Measurements from ENCODE around the gene KCNAB2.

The KCNAB2 gene

DNA sequence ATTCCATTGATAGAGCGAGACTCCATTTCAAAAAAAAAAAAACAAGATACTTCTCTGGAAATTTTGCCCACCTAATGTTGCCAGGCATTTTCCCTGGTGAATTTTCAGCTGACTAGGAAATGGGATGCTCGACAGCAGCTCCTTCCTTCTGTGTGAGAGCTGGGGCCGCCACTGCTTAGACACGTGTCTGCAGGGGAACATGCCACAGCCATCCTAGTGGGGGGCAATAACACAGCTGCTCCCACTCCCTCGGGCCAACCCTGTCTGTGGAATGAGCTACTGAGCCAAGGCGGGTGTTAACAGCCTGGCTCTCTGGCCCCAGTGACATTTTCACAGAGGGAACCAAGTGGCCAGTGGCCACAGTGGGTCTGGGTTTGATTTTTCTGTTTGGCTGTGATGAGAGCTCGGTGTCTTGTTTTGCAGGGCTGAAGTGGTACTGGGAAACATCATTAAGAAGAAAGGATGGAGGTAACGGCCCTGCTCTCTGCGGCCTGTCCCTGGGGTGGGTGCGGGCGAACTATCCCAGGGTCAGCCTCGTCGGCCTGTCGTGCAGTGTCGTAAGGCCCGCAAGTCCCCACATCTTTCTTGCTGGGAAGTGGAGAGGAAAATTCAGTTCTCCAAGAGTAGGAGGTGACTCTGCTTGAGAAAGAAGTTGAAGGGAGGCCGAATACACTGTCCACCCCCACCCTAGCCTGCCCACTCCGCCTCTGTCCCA, 39.2 kb downstream of the KCNAB2 start:
- DNase-seq = no peak

DNA sequence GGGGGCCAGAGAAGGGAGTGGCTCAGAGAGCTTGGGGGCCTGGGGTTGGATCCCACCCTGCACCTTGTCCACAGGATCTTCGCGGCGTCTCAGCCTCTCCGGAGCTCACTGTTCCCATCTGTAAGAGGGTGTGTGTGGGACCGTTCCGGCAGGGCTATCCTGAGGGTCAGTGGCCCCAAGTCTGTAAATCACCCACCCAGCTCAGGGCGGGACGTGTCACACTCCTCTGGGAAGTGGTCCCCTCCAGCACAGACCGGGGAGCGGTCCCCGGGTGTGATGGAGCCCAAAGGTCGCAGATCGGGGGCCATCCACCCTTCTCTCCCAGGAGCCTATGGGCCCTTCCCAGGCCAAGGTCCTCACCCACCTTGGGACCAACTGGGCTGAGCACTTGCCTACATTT, 40.0 kb downstream of the KCNAB2 start:
- no peak for DNase-seq

DNA sequence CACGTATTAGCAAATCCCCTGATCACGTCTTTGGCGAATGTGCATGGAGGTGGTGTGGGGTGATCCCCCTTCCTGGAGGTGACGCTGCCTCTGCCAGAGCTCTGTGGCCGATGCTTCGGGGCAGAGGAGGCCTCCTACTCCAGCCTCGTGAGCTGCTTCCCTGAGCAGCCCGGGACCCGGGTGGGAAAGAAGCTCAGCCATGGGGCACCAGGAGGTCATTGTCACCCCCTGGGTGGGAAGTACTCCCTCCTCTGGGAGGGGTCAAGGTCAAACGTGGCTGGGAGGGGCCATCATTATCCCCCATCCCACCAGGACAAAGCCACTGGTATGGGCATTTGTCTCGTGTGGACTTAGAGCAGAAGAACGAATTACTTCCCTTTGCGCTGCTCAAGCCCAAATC, 40.7 kb downstream of the KCNAB2 start:
- no peak for DNase-seq

DNA sequence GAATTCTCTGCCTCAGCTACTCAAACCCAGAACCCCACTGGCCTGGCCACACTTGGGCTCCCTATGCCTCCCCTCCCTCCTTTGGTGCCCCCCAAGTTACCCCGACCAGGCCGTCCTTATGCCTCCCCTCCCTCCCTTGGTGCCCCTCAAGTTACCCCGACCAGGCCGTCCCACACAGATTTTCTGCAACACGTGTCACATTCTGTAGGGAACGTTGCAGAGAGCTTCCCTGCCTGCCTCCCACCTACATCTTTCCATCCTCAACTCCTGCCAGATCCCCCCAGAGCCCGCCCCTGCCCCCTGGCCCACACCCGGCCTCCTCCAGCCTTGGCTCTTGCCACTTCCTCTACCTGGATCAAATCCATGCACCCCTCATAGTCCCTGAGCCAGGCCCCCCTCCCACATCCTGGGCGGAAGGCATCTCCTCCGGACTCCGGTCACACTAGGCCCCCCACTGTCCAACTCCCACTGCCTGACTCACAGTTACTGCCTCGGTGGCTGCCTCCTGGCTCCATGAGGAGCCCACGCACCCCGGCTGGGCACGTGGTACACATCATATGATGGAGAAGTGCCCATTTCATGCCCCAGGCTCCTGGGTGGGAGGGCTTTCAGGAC, 41.2 kb downstream of the KCNAB2 start:
- no peak for DNase-seq

DNA sequence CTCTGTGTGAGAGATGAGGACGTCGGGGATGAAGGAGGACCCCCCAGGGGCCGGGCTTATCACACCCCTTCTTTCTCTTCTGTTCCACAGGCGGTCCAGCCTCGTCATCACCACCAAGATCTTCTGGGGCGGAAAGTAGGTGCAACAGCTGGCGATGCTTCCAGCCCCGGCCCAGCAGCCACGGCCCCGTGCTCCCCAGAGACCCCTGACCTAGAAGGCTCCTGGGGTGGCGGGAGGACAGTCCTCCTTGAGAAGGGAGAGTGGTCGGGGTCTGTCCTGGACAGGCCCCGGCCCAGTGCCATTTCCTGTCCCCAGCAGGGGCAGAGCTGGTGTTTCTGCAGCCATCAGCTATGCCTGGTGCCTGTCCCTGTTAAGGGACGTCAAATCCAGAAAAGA, 41.7 kb downstream of the KCNAB2 start:
- no peak for DNase-seq

DNA sequence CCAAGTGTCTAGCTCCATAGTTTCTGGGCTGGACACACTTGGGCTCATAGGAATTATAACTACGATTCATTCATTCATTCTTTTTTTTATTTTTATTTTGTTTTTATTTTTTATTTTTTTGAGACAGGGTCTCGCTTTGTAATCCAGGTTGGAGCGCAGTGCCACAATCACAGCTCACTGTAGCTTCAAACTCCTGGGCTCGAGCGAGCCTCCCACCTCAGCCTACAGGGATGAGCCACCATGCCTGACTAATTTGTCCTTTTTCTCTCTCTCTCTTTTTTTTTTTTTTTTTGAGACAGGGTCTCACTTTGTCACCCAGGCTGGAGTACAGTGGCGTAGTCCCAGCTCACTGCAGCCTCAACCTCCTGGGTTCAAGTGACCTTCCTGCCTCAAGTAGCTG, 42.3 kb downstream of the KCNAB2 start:
- no peak for DNase-seq

DNA sequence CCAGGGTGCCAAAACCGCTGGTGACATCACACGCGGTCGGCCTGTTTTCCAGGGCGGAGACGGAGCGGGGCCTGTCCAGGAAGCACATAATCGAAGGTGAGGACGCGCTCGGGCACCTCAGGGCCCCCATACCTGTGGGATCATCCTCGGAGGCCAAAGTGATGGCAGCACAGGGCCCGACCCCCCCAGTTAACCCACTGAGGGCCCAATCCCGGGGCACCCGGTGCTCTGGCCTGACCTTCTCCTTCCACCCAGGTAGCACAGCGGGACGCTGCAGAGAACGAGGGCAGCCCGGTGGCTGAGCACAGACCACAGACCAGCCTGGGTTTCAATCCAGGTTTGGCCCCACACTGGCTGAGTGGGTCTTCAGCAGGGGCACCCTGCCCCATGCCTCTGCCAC, 43.3 kb downstream of the KCNAB2 start:
- DNase-seq = no peak

DNA sequence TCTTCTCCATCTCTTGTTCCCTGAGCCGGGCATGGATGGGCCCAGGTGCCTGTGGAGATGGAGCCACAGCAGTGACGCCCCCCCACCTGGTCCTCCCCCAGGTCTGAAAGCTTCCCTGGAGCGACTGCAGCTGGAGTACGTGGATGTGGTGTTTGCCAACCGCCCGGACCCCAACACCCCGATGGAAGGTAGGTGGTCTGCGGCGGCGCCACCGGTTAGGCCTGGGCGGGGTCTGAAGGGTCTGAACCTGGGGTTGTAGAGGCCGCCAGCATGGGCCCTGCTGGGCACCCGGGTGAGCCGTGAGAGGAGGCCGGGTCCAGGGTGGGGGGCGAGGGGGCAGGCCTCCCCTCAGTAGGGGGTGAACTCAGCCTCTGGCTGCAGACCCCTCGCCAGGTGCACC, 44.6 kb downstream of the KCNAB2 start:
- DNase-seq = no peak

DNA sequence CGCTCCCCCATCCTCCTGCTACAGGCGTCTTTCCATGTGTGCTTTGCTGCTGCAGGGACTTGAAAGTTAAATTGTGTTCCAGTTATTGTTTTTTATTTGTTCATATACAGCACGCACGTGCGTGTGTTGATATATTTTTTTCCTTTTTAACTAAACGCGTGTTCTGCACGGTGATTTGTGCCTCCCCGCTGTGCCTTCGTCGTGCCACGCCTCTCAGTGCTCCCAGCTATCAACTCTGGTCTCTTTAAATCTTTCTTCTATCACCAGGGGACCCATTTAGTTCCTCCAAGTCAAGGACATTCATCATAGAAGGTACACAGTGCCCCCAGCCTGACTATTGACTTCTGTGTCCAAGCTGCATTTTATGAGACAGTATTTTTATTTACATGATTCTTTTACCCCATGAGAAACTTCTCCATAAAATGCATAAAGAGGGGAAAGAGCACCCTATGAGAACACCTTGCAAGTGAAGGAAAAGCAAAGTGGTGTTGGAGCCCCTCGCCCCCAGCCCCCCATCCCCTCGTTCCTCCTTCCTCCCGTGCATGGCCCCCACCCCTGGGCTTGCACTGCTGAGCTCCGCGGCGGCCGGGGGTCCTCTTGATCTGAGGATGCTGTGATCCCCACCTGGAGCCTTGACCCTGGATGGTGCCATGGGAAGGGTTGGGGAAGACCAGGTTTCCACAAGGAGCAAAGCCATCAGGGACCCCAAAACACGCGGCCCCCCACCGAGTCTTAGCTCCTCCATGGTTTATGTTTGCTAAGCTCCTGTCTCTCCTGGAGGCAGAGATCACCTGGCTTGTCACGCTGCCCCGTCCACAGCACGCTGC, 45.5 kb downstream of the KCNAB2 start:
- no peak for DNase-seq

DNA sequence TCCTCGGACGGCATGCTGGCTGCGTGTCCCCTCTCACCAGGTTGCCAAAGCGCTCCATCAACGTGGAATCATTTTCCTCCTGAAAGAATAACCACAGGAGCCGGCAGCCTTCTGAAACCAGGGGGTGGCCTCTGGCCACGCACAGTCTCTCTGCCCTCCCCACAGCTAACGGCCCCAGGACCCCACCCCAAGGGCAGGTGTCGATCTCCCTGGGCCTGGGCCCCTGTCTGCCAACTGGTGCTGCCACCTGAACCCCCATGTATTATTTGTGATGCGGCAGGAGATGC, 46.1 kb downstream of the KCNAB2 start:
- no peak for DNase-seq

DNA sequence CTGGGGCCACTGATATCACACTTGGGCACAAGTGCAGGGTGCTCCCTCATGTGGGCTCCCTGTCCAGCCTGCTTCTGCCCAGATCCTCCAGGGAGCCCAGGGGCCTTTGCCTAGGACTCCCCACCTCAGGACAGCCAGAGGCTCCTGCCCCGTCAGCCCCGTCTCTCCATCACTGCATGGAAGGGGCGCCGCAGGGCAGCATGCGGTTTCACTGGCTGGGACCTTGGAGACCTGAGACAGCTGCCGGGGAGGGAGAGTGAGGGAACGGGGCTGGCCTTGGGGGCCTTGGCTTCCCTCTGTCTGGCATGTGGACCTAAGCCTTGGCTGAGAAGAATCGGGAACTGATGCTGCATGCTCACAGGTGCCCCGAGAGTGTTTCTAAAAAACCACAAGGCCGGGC, 46.5 kb downstream of the KCNAB2 start:
- no peak for DNase-seq

DNA sequence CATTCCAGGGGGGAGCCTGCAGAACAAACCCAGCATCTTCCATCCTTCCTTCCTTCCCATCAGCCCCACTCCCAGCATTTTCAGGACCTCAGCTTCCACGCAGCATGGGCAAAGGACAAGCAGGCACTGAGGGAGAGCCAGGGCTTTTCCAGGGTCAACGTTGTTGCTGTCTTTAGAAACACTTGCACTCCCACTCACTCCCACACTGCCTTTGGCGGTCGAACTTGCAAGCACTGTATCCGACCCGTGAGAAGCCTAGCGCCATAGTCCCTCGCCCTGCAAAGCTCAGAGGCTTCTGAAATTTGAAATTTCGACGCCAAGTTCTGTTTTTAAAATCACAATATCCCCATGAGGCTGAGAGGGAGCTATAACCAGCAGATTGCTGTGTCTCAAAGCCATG, 47.4 kb downstream of the KCNAB2 start:
- no peak for DNase-seq

DNA sequence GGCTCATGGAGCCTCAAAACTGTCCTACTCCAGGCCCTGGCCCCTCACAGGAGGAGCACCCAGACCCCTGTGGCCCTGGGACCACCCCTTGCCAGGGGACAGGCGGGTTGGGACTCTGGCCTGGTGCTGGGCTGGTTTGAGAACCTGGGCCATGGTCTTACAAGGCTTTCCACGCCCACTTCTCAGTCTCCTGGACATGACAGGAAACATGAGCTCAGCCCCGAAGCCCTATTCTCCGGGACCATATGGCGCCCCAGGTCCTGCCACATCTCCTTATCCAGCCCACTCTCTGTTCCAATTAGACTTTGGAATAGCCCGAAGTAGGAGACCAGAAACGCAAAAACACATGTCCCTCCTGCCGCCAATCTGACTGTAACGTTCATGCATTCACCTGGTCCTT, 47.9 kb downstream of the KCNAB2 start:
- no peak for DNase-seq

DNA sequence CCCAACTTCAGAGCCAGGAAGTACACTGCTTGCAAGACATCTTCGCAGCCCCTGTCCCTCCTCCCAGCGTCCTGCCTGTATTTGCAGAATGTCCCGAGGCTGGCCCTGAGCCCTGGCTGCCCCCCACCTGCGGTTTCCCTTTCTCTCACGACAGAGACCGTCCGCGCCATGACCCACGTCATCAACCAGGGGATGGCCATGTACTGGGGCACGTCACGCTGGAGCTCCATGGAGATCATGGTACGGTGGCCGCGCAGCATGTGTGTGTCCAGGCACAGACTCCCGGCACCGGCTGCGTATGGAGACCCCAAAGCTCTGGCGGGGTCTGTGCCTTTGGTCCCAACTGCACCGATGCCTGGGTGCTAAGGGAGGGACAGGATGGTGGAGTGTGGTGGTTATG, 48.6 kb downstream of the KCNAB2 start:
- DNase-seq = no peak

DNA sequence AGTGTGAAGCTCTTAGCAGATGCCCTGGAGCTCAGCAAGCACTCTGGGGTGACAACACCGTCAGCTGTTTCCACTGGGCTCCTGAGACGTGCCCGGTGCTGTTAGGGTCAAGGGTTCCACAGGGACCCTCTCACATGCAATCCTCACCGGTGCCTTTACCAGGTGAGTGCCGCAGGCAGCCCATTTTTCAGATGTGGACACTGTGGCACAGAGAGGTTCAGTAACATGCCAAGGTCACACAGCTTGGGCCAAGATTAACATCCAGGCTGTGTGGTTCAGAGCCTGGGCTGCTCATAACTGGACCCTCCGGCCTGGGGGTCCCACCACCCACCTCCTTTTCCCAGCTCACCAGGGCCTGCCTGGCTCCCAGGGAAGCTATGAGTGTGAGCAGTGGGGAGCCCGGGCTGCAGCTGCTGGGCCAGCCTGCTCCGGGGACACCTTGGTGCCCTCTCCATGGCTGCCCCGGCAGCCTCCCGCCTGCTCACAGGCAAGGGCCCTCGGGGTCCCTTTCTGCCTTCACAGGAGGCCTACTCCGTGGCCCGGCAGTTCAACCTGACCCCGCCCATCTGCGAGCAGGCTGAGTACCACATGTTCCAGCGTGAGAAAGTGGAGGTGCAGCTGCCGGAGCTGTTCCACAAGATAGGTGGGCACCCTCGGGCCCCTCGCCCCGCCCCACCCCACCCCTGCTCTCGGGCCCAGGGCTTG, 49.3 kb downstream of the KCNAB2 start:
- DNase-seq = no peak

DNA sequence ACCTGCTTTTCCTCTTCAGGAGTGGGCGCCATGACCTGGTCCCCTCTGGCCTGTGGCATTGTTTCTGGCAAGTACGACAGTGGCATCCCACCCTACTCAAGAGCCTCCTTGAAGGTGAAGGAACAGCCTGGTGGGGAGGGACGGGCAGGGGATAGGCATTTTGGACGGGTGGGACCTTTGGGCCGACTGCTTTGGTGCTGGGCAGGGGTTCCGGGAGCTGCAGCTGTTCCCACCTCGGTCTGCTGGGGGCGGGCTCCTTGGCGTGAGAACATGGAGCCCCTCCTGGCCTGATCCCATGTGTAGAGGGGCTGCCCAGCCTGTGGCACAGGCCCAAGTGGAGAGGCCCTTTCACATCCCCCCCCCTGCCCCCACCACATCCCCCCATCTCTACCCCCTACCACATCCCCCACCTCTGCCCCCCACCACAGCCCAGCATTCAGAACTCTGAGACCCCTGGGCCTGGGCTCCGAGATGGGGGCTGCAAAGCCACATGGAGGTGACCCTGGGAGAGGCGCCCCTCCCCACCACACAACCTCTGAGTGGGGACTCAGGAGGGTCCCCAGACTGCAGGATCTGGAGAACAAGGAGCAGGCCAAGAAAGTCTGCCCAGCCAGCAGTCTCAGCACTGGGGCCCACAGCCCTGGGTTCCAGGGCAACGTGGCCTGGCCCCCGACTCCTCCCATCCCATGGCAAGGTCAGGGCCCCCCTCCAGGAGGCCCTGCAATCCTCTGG, 50.0 kb downstream of the KCNAB2 start:
- DNase-seq = no peak

DNA sequence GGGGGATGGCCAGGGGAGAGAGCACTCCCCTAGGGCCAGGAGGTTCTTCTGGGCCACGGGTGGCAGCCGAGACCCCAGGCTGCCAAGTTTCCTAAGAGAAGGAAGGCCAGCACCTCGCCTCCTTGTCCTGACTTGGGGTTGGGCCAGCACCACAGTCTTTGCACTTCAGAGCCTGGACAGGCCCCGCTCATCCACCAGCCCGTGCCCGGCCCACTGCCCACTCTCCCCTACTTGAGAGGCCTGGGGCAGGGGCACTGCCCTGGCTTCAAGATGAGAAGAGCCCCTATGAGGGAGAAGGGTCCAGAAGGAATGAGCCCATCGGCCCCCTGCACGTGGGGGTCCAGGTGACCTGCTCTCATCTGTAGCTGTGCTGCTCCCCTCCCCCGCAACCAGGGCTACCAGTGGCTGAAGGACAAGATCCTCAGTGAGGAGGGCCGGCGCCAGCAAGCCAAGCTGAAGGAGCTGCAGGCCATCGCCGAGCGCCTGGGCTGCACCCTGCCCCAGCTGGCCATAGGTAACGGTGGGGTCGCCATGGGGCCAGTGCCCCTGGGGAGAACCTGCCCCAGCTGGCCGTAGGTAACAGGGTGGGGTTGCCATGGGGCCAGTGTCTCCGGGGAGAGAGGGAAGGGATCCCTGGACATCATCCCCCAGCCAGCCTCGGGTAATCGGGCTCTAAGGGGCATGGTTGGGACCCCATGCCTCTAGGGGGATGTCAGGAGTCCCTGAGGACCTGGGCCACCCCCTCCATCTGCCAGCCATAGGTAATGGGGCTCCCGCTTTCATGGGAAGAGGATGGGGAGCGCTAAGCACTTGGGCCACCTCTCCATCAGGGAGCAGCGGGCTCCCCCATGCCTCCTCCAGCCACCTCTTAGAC, 50.8 kb downstream of the KCNAB2 start:
- no peak for DNase-seq

DNA sequence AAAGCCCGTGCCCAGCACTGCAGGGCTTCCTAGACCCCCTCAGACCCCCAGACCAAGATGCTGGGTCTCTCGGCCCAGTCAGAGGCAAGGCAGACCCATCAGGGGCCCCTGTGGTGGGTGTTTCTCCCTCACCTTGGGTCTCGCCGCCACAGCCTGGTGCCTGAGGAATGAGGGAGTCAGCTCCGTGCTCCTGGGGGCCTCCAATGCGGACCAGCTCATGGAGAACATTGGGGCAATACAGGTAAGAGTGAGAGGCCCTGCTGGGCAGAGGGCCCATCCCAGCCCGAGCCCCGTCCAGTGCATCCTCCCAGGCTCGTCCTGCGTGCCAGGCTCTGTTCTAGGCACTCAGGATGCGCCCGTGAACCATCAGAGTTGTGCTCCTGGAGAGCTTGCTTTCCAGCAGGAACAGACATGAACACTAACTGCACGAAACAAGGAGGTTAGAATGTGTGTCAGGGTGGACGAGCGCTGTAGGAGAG, 51.5 kb downstream of the KCNAB2 start:
- no peak for DNase-seq

DNA sequence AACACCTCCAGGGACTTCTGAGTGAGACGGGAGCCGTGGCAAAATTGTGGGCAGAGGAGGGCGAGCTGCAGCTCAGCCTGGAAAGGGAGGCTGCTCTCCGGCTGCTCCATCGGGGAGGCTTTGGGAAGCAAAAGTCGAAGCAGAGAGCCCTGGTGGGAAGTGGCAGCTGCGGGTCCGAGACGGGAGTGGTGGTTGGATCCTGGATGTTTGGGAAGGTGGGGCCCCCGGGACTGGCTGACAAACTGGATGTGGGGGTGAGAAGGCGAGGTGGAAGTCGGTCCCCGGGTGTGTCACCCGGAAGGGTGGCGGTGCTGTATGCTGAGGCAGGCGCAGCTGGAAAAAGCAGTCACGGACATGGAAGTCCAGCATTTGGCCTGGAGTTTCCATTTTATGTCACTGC, 52.1 kb downstream of the KCNAB2 start:
- no peak for DNase-seq

DNA sequence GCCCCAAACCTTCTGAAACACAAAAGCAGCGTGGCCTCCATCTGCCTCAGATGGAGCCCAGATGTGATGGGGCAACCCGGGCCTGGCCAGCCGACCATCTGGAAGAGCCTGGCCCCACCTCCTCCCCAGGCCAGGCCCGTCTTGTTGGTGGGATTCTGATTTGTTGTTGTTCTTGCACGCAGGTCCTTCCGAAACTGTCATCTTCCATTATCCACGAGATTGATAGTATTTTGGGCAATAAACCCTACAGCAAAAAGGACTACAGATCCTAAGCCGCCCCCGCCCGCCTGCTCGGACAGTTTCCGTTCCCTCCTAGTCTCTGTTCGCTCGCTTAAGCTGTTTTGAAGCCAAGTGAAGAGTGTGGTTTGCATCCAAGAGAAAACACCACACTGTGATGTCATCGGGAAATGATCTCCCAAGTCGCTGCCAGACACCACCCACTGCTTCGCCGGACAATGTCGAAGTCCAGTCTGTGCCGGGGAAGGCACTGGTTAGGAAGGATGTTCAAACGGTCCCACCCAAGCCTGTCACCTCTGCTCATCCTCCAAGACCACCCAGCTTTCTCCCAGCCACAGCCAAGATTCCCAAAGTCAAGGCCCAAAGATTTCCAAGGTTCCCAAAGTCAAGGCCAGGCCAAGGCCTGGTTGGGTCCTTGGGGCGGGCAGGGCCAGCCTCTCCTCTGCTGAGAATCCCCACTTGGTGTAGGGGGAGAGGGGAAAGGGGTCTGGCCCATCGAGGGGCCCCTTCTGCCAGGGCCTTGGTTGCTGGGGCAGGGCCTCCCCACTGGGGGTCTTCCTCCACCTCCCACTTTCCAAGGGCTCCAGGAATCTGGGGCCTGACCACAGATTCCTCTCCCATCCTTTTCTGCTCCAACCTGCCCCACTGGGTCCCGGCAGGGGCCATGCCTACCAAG, 52.9 kb downstream of the KCNAB2 start:
- no peak for DNase-seq

DNA sequence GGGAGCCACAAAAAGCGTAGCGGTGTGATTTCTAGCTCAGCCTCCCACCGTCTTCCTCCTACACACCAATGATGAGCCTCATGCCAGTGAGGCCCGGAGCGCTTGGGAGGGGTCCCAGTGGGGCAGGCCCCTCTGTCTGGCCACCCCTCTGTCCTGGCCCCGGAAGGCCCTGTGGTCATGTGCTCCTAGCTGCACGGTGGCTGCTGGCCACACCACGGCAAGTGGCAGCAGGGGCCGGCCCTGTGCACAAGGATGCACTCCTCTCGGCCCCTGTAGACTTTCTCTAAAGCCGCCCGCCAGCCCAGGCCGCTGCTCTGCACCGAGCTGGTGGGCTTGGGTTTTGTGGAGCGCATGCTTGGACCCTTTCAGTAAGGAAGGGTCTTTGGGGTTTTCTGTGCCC, 53.6 kb downstream of the KCNAB2 start:
- no peak for DNase-seq

Measured in DMS79 (cell line).